ENCODE measurements around the gene BARX1.

BARX1 gene

GRCh38 chr9:93916358-93916757 is 38.8 kb downstream of the BARX1 start:
- DNase-seq: no peak

- DNase-seq: no peak
Measured at GRCh38 chr9:93911801-93912554, 43.2 kb downstream of the BARX1 start.

- no peak for DNase-seq
Measured at GRCh38 chr9:93911136-93911745, 43.9 kb downstream of the BARX1 start.

GRCh38 chr9:93910598-93910997 is 44.6 kb downstream of the BARX1 start:
- DNase-seq: no peak

GRCh38 chr9:93910196-93910595 is 45.0 kb downstream of the BARX1 start:
- no peak for DNase-seq

- DNase-seq: no peak
Measured at GRCh38 chr9:93909242-93909616, 45.9 kb downstream of the BARX1 start.

- no peak for DNase-seq
Measured at GRCh38 chr9:93908591-93909241, 46.4 kb downstream of the BARX1 start.

- DNase-seq: no peak
Measured at GRCh38 chr9:93907551-93908199, 47.5 kb downstream of the BARX1 start.

GRCh38 chr9:93906195-93906880 is 48.8 kb downstream of the BARX1 start:
- DNase-seq: no peak

- DNase-seq: no peak
Measured at GRCh38 chr9:93905473-93906133, 49.6 kb downstream of the BARX1 start.

- DNase-seq: no peak
Measured at GRCh38 chr9:93904649-93905472, 50.3 kb downstream of the BARX1 start.

GRCh38 chr9:93903886-93904648 is 51.1 kb downstream of the BARX1 start:
- no peak for DNase-seq

GRCh38 chr9:93902780-93903655 is 52.1 kb downstream of the BARX1 start:
- DNase-seq: no peak

- DNase-seq: no peak
Measured at GRCh38 chr9:93902051-93902779, 52.9 kb downstream of the BARX1 start.
